ENCODE data around the gene SRSF4. TPM values are rescaled to one million over a fixed set of nuclear protein-coding genes. Genes with fewer than 3 reads are reported as not detected.

SRSF4 gene
- total and polyA plus RNA-seq, 9 of the 15 experiments (the other 6 are each of a cell fraction or from before 2014, with no cell fraction given), result 15.9 to 132 (median 82.0) TPM

DNA sequence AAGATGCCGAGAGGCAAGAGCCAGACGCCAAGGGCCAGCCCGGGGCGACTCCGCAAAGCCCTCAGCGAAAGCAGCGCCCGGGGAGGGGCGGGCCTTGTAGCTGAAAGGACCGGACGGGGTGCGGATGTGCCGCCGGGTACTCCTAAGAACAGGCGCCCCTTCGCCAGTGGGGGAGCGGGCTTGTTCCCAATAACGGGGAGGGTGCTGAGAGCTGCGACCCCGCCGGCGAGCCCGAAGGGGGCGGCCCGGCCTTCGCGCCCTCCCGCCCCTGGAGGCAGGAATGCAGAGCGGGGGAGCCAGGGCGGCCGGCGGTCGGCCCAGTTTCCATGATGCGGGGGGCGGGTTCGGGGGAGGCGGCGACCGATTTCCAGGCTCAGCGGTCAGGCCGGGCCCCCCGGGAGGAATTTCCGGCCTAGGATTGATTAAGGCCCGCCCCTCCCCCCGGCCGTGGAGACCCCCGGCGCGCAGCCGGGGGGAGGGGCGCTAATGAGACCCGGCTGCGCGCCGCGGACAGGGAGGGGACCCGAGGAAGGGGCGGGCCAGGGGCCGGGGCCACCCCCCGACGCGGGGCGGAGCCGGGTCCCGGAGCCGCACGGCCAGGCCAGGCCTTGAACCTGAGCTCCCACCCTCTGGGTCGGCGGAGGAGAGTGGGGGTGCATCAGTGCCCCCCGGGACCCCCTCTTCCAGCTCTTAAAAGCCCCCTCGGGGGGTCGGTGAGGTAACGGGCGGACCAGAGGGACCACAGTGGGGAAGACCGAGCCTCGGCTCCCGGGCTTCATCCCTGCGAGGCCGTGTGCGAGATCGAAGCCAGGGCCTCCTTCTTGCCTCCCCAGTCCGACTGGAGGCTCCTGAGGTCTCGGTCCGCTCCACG is 57.1 kb downstream of the SRSF4 start (continued):
- no peak for TF ChIP-seq CHD4 (IDR thresholded peaks at IDR 0.05; ENCODE audit: insufficient read depth, insufficient replicate concordance, low read depth, low read length, poor library complexity, severe bottlenecking)
- TF ChIP-seq FOXA3 (CRISPR knock-in tag; conservative IDR thresholded peaks at IDR 0.05 in 1 of 2, IDR thresholded peaks at IDR 0.05 in 1 of 2), result no peak
- TF ChIP-seq MNT (conservative IDR thresholded peaks at IDR 0.05), result peak in 1 of 2 experiments; percentile 50; a peak in 1 of 4 replicates
- TF ChIP-seq, protein P1, sequence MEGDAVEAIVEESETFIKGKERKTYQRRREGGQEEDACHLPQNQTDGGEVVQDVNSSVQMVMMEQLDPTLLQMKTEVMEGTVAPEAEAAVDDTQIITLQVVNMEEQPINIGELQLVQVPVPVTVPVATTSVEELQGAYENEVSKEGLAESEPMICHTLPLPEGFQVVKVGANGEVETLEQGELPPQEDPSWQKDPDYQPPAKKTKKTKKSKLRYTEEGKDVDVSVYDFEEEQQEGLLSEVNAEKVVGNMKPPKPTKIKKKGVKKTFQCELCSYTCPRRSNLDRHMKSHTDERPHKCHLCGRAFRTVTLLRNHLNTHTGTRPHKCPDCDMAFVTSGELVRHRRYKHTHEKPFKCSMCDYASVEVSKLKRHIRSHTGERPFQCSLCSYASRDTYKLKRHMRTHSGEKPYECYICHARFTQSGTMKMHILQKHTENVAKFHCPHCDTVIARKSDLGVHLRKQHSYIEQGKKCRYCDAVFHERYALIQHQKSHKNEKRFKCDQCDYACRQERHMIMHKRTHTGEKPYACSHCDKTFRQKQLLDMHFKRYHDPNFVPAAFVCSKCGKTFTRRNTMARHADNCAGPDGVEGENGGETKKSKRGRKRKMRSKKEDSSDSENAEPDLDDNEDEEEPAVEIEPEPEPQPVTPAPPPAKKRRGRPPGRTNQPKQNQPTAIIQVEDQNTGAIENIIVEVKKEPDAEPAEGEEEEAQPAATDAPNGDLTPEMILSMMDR (IDR thresholded peaks at IDR 0.05 in 2 of 3, conservative IDR thresholded peaks at IDR 0.05 in 1 of 3; ENCODE audit: insufficient read depth in 2 of 3, low read depth in 1 of 3, low read length in 3 of 3), result peak; percentile 57 to 88 (median 59); a peak in 5 of 6 replicates
- no peak for TF ChIP-seq SNRNP70 (optimal IDR thresholded peaks at IDR 0.05; ENCODE audit: low read depth, low read length)
- TF ChIP-seq, protein P2, sequence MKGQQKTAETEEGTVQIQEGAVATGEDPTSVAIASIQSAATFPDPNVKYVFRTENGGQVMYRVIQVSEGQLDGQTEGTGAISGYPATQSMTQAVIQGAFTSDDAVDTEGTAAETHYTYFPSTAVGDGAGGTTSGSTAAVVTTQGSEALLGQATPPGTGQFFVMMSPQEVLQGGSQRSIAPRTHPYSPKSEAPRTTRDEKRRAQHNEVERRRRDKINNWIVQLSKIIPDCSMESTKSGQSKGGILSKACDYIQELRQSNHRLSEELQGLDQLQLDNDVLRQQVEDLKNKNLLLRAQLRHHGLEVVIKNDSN (CRISPR knock-in tag; IDR thresholded peaks at IDR 0.05), result no peak
- TF ChIP-seq, protein P3, sequence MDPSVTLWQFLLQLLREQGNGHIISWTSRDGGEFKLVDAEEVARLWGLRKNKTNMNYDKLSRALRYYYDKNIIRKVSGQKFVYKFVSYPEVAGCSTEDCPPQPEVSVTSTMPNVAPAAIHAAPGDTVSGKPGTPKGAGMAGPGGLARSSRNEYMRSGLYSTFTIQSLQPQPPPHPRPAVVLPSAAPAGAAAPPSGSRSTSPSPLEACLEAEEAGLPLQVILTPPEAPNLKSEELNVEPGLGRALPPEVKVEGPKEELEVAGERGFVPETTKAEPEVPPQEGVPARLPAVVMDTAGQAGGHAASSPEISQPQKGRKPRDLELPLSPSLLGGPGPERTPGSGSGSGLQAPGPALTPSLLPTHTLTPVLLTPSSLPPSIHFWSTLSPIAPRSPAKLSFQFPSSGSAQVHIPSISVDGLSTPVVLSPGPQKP (CRISPR knock-in tag; IDR thresholded peaks at IDR 0.05), result no peak
- no peak for TF ChIP-seq XRCC4 (IDR thresholded peaks at IDR 0.05; ENCODE audit: extremely low read depth, insufficient read depth, insufficient read length)
- TF ChIP-seq MXD1 (CRISPR knock-in tag; IDR thresholded peaks at IDR 0.05; ENCODE audit: borderline replicate concordance, poor library complexity, severe bottlenecking), result no peak
- TF ChIP-seq RBM34 (IDR thresholded peaks at IDR 0.05; ENCODE audit: borderline replicate concordance, insufficient read depth, low read length), result no peak
- TF ChIP-seq ZFP1 (CRISPR knock-in tag; IDR thresholded peaks at IDR 0.05), result no peak
- no peak; the same call in 1 of the 2 replicates for TF ChIP-seq KAT7 (CRISPR knock-in tag; IDR thresholded peaks at IDR 0.05; ENCODE audit: borderline replicate concordance)
- no peak for TF ChIP-seq THRAP3 (IDR thresholded peaks at IDR 0.05; ENCODE audit: borderline replicate concordance)
- TF ChIP-seq, protein P4, sequence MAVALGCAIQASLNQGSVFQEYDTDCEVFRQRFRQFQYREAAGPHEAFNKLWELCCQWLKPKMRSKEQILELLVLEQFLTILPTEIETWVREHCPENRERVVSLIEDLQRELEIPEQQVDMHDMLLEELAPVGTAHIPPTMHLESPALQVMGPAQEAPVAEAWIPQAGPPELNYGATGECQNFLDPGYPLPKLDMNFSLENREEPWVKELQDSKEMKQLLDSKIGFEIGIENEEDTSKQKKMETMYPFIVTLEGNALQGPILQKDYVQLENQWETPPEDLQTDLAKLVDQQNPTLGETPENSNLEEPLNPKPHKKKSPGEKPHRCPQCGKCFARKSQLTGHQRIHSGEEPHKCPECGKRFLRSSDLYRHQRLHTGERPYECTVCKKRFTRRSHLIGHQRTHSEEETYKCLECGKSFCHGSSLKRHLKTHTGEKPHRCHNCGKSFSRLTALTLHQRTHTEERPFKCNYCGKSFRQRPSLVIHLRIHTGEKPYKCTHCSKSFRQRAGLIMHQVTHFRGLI (CRISPR knock-in tag; IDR thresholded peaks at IDR 0.05), result no peak
- TF ChIP-seq YY1 (IDR thresholded peaks at IDR 0.05; ENCODE audit: borderline replicate concordance in 1 of 3, control insufficient read depth in 1 of 3, extremely low read depth in 1 of 3, insufficient read depth in 3 of 3, insufficient read length in 1 of 3, insufficient replicate concordance in 2 of 3, low read depth in 1 of 3, low read length in 2 of 3), result peak in 2 of 3 experiments; percentile 68 to 76

Data from K562 (cell line).